ENCODE data around the gene GRID1. TPM values are rescaled to one million over a fixed set of nuclear protein-coding genes. Genes with fewer than 3 reads are reported as not detected.

The GRID1 gene
- total RNA-seq, 1 experiment from 2014 or later: 0.05 TPM

DNA sequence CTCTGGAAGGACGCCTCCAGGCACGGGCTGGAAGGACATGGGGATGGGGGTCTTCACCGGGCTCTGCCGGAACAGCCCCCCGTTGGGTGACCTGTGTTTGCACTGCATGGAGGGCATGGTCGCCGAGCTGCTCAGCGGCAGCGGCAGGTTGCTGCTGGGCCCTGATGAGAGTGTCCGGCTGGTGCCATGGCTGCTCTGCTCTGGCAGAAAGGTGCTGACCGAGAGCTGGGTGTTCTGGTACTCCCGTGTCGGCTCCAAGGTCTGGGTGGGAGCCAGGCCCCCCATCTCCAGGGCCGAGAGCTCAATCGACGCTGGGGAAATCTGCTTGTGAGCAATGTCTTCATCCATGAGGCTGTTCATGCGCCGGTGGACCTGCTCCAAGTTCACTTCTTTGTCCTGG is 764.3 kb downstream of the GRID1 start:
- DNase-seq (ENCODE audit: extremely low read depth, low read depth): no peak

DNA sequence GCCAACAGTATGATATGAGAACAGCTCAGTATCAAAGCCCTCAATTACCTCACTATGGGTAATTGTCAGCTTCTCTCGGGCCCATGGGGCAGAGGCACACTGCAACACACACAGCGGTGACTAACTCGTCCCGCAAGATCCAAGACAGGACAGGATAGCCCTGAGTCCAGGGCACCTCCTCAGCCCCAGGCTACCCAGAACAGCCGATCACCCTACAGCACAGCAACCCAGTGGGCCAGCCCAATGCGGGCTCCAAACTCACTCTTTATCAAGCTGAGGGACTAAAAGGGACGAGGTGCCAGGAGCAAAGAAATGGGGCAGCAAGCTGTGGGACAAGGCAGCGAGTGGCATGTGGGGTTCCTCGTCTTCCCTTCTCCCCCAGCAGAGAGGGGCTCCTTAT is 765.1 kb downstream of the GRID1 start:
- DNase-seq (ENCODE audit: extremely low read depth, low read depth): no peak

DNA sequence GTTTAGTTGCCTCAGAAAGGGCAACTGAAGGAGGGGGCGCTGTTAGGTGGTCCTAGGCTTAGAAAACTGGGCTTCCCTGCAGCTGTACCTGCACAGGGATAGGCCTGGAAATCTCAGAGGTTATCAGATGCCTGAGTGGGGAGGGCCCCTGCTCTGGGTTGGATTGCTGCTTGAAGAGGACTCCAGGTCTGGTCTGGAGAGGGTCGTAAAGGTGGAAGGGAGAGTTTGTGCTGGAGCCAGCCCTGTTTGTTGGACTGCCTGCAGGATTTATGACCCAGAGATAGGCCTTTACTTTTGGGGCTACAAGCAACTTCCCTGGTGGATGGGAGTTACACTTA is 765.9 kb downstream of the GRID1 start:
- DNase-seq (ENCODE audit: extremely low read depth, low read depth): no peak

DNA sequence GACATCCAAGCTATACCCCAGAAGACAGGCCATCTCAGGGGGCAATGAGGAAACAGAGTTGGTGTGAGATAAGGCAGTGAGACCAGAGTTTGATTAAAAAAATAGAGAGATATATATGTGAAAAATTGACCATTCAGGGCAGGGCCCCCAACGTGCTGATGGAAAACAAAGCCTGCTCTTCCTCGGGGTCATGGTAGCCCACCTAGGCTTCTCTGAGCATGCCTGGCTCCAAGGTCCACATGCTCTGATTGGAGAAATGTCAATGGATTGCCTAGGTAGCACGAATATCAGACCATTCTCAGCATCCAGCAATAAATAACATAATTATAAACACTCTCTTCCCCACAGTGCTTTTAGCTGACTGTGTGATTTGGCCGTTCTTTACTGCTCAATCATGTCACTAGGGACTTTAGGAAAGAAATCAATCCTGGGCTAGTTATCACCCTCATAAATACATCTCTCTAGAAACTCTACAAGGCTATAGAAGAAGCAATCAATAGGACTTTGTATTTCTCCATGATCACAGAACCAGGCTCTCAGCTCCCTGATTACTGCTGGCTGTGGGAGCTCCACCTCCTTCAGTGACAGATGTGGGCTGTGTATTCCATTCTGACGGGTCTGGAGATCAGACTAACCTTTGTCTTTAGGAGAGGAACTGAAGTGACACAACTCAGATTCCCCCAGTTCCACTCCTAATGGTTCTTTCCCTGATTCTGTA is 766.4 kb downstream of the GRID1 start:
- no peak for DNase-seq (ENCODE audit: extremely low read depth, low read depth)

DNA sequence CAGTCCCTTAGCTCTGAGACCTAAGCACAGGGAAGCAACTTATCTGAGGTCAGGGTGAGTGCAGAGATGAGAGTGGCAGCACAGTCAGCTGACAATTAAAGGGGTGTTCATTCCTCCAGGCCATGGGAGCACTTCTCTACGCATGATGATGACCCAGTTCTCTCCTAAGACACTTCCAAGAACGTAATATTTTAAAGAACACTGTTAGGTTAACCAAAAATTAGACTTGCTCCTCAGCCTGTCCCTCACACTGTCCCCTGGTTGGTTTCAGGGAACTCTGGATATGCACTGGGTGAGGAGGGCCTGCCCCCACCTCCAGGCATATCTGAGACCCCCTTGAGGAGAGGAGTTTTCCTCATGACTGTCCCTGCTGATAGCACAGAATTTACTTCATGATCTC is 767.5 kb downstream of the GRID1 start:
- no peak for DNase-seq (ENCODE audit: extremely low read depth, low read depth)

DNA sequence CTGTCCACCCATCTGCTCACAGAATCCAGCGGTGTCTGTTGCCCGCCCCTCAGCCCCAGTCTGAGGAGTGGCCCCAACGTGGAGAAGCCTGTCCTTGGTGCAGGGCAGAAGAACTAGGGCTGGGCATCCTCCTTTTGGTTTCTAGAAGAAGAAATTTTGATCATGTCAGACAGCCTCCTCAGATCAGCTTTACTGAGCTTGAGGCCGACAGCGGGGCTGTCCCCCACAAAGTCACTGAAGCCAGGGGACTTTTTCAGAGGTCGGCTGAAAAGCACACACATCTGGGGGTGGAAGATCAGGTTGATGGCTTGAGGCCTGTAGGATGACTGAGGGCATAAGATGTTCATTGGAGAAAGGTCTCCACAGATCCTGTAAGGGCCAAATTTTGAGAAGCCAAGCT is 767.9 kb downstream of the GRID1 start:
- no peak for DNase-seq (ENCODE audit: extremely low read depth, low read depth)

DNA sequence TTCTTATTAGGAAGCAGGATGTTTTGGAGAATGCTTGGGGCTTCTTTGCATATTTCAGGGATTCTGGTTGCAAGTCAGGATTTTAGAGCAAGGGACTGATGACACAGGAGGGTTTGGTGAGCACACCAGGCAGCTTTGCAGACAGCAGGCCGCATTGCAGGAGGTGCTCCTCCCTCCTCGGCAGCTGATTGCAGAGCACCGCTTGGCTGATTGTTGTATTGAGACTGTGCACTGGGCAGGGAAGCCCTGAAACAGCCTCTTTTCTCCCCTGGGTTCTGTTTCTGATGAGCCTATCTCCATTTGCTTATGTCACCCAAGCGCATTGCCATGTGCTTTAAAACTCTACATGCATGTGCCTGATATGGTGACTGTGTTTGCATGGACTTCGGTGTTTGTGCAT is 769.6 kb downstream of the GRID1 start:
- no peak for DNase-seq (ENCODE audit: extremely low read depth, low read depth)

DNA sequence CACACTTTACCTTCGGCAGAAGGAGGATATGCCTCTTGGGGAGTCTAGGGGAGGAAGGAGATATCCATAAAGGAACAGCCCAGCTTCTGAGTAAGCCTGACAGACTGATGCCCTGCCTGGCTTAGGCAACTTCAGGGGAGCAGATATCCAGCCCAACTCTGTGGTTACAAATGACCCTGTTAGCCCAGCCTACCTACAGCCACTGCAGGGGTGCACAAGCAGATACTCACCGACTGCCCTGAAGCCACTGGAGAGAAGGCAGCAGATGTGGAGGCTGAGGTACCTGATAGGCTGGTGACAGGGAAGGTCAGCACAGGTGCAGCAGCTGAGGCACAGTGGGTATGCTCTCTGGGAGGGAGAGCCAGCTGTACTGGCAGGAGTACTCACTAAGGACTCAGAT is 770.2 kb downstream of the GRID1 start:
- DNase-seq (ENCODE audit: extremely low read depth, low read depth): no peak

DNA sequence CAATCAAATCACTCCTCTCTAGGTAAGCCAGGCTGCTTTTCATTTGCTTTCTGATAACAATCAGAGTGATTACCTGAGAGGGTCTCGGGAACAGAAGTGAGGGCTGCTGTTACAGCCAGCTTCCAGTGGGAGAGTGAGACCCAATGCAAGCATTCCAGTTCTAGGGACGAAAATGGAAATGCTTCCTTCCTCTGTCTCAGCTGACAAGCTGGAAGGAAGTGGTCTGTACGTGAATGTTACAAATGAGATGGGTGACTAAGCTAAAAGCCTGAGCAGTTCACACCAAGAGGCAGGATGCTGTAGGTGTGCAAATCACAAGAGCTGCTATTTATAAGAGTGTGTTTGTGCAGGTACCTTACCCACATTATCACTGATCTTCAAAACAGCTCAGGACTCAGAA is 772.4 kb downstream of the GRID1 start:
- DNase-seq (ENCODE audit: extremely low read depth, low read depth): no peak

DNA sequence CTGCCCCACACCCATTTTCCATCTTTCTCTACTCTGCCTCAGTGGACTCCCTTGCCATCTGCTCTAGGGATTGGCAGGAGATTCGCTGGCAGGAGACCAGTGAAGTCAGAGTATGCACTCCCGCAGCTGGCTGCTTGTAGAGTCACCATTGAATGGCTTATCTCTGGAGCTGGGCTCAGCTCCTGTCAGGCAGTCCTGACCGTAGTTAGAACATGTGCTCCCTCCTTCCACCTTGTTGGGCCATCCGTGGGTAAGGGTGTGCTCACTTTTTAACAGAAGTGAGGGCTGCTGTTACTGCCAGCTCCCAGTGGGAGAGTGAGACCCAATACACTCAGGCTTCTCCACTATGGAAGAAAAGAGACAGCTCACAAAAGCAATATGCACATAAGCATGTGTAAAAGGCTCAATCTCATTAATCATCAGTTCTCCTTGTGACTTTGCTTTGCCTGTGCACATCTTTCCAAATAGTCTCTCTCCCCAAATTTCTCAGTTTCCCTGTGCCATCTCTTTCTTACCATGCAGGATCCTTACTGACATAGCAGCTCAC is 773.3 kb downstream of the GRID1 start:
- no peak for DNase-seq (ENCODE audit: extremely low read depth, low read depth)

DNA sequence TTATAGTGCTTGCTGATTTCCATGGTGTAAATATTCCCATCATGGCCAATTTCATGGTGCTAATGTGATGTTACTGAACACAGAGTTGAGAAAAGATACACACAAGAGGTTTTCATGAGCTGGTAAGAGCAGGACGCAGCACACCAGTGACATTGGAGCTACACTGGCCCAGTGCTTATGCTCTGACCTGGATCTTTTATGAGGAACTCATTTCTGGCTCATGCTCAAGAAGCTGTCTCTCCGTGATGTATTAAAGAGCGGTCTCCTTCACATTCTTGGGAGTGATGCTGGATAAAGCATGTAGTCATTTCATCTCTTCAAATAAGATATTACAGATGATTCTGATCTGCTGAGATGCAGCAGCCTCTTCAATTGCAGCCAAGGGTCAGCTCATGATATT is 785.2 kb downstream of the GRID1 start:
- no peak for DNase-seq (ENCODE audit: extremely low read depth, low read depth)

DNA sequence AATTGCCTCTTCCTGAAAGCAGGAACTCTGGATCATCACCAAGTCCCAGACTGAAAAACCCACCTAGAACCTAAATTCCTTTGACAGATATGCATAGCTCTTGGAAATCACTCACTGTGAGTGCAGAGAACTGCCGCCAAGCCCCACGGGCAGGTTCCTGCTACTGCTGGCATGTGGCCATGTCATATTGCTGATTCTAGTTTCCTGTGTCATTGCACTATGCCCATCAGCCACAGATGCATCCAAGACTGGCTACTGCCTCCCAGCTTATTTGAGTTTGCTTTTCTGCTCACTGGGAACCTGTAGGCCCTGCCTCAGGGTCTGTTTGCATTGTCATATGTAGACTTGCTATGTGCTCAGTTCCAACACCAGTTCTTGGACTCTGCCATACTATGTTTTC is 786.0 kb downstream of the GRID1 start:
- DNase-seq (ENCODE audit: extremely low read depth, low read depth): no peak

DNA sequence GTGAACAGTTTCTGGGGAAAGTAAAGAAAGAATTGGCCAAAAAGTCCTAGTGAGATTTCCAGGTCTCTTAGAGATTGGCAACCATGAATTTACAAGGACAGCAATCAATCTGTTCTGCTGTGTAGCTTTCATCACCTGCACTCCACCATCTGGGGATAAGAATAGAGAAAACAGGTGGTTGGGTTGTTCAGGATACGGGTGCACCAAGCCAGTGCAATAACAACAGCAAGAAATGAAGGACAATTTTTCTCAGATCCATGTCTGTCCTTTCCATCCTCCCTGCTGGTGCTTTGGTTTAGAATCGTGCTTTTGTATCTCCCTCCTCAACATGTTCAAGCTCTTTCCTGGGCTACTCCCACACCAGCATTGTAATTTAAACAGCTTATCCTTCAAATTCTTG is 787.7 kb downstream of the GRID1 start:
- no peak for DNase-seq (ENCODE audit: extremely low read depth, low read depth)

DNA sequence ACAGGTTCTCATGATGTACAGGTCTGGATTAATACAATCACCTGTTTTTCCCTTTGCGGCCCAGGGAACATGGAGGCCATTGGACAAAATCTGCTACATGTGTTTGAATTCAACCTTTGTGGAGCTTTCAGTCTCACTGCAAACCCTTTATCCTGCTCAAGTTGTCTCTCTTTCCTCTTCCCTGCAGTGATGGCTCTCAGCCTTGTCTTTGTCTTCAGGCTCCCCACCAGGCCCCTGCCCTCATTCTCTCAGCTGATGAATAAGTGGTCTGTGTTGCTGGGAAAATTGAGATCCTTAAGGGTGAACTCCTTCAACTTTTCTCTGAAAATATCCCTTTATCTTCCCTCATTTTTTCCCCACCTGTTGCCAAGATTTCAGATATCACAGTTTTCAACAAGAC is 791.2 kb downstream of the GRID1 start:
- no peak for DNase-seq (ENCODE audit: extremely low read depth, low read depth)

DNA sequence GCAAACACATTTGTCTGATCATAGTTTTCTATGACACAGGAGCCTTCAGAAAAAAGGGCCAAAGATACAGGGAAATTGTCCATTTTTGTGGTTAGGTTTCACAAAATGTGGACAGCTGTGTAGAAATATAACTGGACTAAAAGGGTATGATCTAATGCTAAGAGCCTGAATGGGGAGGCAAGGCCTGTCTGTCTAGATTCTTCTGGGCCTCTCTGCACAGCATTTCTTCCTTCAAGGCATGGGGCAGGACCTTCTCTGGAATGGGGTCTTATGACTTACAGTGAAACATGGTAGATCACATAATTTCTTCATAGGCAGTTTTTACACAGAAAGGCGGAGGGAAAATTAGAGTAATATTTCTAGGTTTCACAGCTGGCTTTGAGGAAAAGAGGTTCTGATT is 795.7 kb downstream of the GRID1 start:
- DNase-seq (ENCODE audit: extremely low read depth, low read depth): no peak

DNA sequence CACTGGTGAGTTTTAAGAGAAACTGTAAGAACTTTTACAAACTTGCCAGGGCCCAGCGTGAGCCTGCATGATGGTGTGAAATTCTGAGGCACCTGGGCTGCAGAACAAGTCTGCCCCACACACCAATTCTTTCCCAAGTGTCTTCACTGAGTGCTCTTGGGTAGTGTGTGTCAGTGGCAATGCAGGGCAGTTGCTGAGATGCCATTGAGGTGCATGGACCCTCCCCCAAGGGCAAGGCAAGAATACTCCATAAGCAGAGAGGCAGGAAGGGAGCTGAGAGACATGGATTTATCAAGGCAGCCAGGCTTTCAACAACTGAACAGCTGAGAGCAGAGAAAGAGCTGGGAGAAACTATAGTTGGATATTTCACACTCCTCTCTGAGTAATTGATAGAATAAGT is 801.2 kb downstream of the GRID1 start:
- DNase-seq (ENCODE audit: extremely low read depth, low read depth): no peak

DNA sequence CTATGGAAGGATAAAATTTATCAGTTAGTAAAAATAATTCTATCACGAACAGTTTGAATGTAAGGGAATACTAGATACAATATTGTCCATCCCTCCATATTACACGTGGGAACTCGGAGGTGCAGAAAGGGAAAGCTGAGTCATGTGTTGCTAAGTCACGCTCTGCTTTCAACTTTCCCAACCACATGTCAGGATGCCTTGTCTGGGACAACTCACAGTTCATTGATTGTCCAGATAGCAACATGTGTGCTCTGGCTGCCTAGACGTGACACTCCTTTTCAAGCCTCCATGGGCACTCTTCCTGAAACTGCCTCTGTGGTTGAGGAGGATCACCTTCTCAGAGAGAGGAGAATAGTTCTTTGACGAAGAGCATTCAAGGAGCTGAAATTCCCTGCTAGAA is 808.1 kb downstream of the GRID1 start:
- peak; percentile 11 for DNase-seq (ENCODE audit: extremely low read depth, low read depth)

DNA sequence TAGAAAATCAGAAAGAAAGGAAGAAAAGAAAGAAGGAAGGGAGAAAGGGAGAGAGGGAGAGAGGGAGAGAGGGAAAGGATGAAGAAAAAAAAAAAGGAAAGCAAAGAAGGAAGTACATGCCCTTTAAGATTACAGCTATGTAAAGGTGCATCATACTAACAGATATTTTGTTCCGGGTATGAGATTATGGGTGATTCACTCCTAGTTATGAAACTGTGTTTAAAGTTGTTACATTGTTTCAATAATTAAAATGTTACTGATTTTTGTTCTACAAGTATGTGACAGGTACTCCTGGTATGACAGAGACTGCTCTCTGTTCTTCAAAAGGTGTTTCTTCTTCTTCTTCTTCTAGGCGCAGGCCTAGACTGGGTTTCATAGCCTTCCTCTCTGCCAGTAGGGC is 808.9 kb downstream of the GRID1 start:
- no peak for DNase-seq (ENCODE audit: extremely low read depth, low read depth)

DNA sequence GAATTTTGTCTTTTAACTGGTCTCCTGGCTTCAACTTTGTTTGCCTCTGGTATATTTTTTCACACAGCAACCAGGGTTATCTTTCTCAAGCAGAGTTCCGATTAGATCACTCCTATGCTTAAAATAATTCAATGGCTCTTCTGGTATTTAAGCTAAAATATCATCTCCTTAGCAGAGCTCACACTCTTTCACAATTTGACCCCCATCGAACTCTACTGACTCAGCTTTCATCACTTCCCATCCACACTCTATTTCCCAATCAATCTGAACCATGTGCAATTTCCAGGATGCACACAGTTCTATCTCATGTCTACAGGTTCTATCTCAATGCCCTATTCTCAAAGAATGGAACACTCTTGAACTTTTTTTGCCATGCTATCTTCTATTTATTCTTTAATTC is 809.5 kb downstream of the GRID1 start:
- DNase-seq (ENCODE audit: extremely low read depth, low read depth): peak; percentile 21

Measured in NCI-H460 (cell line).